ENCODE results near the gene ASTN2. TPM values are rescaled to one million over a fixed set of nuclear protein-coding genes. Genes with fewer than 3 reads are reported as not detected.

Gene ASTN2
- total RNA-seq, 4 donors from 2014 or later = 0.97 to 4.7 (median 3.0) TPM

DNA sequence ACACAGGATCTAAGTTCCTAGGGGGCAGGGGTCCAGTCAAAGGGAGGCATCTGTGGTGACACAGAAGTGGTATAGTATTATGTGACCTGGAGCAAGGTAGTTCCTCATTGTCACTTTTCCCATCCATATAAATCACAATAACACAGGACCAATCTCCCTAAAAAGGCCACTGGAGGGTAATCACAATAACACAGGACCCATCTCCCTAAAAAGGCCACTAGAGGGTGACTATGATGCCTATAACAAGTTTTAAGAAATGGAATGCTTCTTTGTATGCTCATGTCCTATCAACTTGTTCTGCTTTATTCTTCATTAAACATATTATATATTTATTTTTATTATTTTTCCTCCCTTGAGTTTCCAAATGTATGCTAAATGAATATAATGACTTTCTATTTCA is 254.6 kb downstream of the ASTN2 start:
- no peak for DNase-seq (ENCODE audit: low spot score in 2 of 2)
- no peak for TF ChIP-seq CTCF (IDR thresholded peaks at IDR 0.05)
- TF ChIP-seq POLR2A (IDR thresholded peaks at IDR 0.05) = no peak
- intact Hi-C loops (cut with DNase I; ENCODE audit: low total_unique reads) = no loop called here
- no peak overlapping the region for H3K4me3 ChIP-seq (ENCODE audit: low read depth, poor library complexity, severe bottlenecking)

DNA sequence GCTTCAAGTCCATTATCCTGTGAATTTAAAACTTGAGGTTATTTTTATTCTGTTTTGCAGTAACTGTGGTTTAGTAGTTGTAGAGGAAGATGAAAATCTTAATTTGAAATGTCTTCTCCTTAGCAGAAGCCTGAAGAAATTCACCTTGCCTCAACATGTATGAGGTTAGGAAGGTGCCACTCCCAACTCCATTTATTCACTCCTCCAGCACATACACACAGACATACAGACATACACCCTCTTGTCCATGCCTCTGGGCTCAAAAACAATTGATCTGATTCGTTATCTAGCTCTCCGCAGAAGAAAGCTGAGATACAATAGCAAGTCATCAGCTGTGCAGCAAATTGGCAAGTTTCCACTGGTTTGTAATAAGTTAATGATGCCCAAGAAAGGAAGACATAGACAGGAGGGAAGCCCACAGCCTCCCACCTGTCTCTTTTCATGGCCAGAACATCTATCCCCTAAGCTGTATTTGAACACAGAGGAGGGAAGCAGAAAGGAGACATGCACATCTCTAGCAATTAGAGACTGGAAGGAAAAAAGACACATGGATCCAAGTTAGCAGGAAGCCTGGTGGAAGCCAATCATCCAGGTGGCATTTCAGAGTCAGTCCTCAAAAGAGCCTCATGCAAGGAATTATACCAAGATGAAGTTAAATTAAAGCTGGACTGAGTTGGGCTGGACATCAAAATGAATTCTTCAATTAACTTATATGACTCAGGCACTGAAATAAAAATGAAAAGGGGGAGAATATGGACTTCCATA is 257.9 kb downstream of the ASTN2 start:
- no peak overlapping the region for H3K4me3 ChIP-seq (ENCODE audit: low read depth, poor library complexity, severe bottlenecking)
- TF ChIP-seq CTCF (IDR thresholded peaks at IDR 0.05) (no peak), POLR2A (IDR thresholded peaks at IDR 0.05) (no peak)
- intact Hi-C loops (cut with DNase I; ENCODE audit: low total_unique reads) = no loop called here
- 42 to 50% methylated on average over 2 of the region's 2 CpGs for WGBS, 2 donors
- no peak for DNase-seq (ENCODE audit: low spot score in 2 of 2)

GRCh38 chr9:117156144-117156688 is 258.6 kb downstream of the ASTN2 start:
- WGBS, 2 donors = 39 to 47% methylated on average over 2 of the region's 2 CpGs
- intact Hi-C loops (cut with DNase I; ENCODE audit: low total_unique reads) = no loop called here
- TF ChIP-seq CTCF (IDR thresholded peaks at IDR 0.05) (no peak), POLR2A (IDR thresholded peaks at IDR 0.05) (no peak)
- no peak for DNase-seq (ENCODE audit: low spot score in 2 of 2)
- H3K4me3 ChIP-seq (ENCODE audit: low read depth, poor library complexity, severe bottlenecking) = no peak overlapping the region

DNA sequence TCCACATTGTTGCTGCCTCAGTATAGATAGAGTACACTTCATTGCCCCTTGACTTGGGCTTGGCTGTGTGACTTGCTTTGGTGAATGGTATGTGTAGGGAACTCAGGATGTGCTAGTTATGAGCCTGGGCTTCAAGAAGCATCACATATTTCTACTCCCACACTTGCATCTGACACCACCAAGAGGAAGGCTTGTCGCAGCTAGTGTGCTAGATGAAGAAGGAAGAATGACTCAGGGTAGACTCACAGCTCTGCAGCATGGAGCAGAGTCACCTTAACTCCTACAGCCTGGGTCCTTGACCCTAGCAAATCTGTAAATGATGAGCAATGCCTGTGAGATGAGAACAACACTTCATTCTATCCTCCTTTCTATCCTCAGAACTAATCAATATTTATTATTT is 261.8 kb downstream of the ASTN2 start:
- no peak overlapping the region for H3K4me3 ChIP-seq (ENCODE audit: low read depth, poor library complexity, severe bottlenecking)
- intact Hi-C loops (cut with DNase I; ENCODE audit: low total_unique reads) = no loop called here
- DNase-seq (ENCODE audit: low spot score in 2 of 2) = no peak
- TF ChIP-seq POLR2A (IDR thresholded peaks at IDR 0.05) (no peak), CTCF (IDR thresholded peaks at IDR 0.05) (no peak)
- WGBS, 2 donors = 56 to 83% methylated on average over 1 of the region's 1 CpG

GRCh38 chr9:117151716-117152115 is 263.1 kb downstream of the ASTN2 start:
- H3K4me3 ChIP-seq (ENCODE audit: low read depth, poor library complexity, severe bottlenecking) = no peak overlapping the region
- intact Hi-C loops (cut with DNase I; ENCODE audit: low total_unique reads) = no loop called here
- no peak for DNase-seq (ENCODE audit: low spot score in 2 of 2)
- TF ChIP-seq CTCF (IDR thresholded peaks at IDR 0.05) (no peak), POLR2A (IDR thresholded peaks at IDR 0.05) (no peak)
- WGBS, 2 donors = 72 to 79% methylated on average over 2 of the region's 2 CpGs

DNA sequence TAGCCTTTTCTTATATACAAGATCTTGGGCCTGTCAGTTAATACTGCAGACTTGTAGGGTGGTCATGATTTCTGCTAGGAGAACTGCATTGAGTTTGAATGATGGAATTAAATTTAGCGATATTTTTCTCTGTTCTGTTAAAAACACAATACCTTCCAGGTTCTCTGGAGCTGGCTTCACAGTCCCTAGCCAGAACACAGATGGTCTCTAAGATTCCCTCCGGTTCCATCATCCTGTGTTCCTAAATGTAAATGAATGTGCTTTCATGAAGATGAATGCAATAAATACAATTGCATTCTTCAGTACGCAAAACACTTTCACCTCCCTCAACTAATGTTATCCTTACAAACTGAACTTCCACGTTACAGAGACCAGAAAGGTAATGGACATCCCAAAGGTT is 264.9 kb downstream of the ASTN2 start:
- no peak for DNase-seq (ENCODE audit: low spot score in 2 of 2)
- intact Hi-C loops (cut with DNase I; ENCODE audit: low total_unique reads) = no loop called here
- H3K4me3 ChIP-seq (ENCODE audit: low read depth, poor library complexity, severe bottlenecking) = no peak overlapping the region
- 87 to 91% methylated on average over 4 of the region's 4 CpGs for WGBS, 2 donors
- TF ChIP-seq CTCF (IDR thresholded peaks at IDR 0.05) (no peak), POLR2A (IDR thresholded peaks at IDR 0.05) (no peak)

Measured in lower leg skin (tissue), 4 donors.